Adrenal gland (tissue), 5 donors: ENCODE measurements around the gene PPP1R7.

ENCODE experiments used
- POLR2A ChIP-seq, 2 donors: fragments of 450-650 bp; IDR thresholded peaks; one replicate each; pipeline ENCODE4 v1.6.1; 2017; ENCODE audit warnings: antibody characterized with exemption in 2 of 2, mild to moderate bottlenecking in 2 of 2, moderate library complexity in 1 of 2
- TF ChIP-seq, protein P1 (sequence below), 6 experiments: fragments of 450-650 bp in 4 of 6; fragments of 200-600 bp in 2 of 6; sonication (generic) in 1 of 6; IDR thresholded peaks; 1 replicate in 5 of 6; 2 replicates in 1 of 6; pipeline versions ENCODE4 v1.5.1 to v1.8.0; 2016 to 2021; ENCODE audit warnings: antibody characterized with exemption in 6 of 6, mild to moderate bottlenecking in 2 of 6, moderate library complexity in 1 of 6
- donor health status: DM: no; HTN: no; CAD: no.

DNA sequence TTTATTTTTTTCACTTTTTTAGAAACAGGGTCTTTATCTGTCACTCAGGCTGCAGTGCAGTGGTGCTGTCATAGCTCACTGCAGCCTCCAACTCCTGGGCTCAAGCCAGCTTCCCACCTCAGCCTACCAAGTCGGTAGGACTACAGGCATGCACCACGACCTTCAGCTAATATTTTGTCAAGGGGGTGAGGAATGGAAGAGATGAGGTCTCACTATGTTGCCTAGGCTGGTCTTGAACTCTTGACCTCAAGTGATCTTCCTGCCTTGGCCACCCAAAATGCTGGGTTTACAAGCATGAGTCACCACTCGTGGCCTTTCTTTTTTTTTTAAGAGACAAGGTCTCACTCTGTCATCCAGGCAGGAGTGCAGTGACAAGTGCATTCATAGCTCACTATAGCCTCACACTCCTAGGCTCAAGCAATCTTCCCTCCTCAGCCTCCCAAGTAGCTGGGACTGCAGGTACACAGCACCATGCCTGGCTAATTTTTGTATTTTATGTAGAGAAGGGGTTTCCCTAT is 13.4 kb downstream of the PPP1R7 start:
- TF ChIP-seq, protein P1, sequence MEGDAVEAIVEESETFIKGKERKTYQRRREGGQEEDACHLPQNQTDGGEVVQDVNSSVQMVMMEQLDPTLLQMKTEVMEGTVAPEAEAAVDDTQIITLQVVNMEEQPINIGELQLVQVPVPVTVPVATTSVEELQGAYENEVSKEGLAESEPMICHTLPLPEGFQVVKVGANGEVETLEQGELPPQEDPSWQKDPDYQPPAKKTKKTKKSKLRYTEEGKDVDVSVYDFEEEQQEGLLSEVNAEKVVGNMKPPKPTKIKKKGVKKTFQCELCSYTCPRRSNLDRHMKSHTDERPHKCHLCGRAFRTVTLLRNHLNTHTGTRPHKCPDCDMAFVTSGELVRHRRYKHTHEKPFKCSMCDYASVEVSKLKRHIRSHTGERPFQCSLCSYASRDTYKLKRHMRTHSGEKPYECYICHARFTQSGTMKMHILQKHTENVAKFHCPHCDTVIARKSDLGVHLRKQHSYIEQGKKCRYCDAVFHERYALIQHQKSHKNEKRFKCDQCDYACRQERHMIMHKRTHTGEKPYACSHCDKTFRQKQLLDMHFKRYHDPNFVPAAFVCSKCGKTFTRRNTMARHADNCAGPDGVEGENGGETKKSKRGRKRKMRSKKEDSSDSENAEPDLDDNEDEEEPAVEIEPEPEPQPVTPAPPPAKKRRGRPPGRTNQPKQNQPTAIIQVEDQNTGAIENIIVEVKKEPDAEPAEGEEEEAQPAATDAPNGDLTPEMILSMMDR (IDR thresholded peaks at IDR 0.05), result no peak
- TF ChIP-seq POLR2A (IDR thresholded peaks at IDR 0.05), result no peak
